ENCODE data around the gene BAHCC1.
"Not testable (repeated sequence)": the region's sequence is repeated elsewhere in the genome, so short reads cannot be mapped to it uniquely, and the experiment has no call there.

The BAHCC1 gene

DNA sequence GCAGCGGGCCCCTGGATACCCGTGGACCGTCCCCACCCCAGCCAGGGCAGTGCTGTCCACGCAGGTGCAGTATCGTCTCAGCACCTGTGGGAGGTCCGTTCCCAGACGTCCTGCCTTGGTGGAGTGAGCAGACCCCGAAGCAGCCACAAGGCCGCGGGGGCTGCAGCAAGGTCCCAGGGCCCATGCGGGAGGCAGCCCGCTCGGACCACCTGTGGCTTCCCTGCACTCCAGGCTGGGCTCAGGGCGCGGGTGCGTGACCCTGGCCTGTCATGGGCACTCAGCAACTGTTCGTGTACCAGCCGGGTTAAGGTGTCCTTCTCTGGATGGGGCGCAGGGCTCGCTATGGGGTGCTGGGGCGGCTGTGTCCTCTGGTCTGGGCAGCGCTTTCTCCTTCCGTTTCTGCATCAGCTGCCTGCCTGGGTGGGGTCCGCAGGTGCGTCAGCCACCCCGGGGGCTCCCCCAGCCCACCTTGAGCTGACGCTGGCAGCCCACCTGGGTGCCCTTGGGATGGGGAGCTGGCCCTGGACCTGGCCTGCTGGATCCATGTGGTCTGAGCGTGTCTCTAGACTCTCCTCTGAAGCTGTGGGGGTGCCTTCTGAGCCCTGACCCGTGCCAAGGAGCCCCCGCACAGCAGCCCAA, 18.4 kb downstream of the BAHCC1 start:
- DNase-seq (ENCODE audit: low read depth, low spot score): no peak

DNA sequence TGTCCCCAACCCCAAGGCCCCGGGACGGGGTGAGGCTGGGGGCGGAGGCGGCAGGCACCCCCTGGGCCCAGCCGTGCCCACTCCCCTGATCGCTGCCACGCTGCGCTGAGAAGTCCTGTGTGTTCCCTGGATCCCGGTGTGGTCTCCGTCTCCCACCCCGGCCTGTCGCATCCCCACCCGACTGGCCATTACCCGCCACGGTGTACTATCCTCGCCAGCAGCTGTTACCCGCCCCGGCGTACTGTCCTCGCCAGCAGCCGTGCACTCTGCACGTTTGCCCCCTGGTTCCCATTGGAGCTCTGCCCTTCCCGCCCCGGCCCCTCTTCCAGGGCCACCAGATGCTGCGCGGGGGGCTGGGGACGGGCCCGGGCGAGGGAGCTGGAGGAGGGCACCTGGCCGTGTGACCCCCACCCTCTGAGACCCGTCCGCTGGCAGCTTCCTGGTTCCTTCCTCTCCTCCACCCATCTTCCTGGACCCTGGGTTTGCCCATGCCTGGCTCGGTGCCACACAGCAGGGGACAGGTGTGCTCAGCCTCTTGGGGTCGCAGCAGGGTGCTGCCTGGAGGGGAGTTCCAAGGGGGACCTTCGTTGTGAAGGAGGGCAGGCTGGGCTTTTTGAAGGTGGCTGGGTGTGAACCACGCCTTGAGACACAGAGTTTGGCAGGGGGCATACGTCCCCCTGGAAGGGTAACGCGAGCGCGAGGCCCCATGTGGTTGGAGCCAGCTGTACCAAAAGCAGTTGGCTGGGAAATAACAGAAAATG, 19.7 kb downstream of the BAHCC1 start:
- DNase-seq (ENCODE audit: low read depth, low spot score): no peak

DNA sequence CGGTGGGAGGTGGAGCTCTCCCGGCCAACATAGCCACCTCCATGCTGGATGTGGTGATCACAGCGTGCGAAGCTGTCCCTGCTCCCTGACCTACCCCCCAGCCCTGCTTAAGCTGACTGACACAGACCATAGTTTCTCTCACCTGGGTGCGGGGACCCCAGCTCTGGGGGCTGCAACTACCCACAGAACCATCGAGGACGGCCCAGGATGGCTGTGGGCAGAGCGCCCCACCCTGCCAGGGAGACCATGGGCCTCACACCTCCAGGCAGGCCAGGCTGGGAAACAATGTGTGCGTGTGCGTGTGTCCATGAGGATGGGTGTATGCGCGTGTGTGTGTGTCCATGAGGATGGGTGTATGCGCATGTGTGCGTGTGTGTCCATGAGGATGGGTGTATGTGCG, 20.4 kb downstream of the BAHCC1 start:
- no peak for DNase-seq (ENCODE audit: low read depth, low spot score)

DNA sequence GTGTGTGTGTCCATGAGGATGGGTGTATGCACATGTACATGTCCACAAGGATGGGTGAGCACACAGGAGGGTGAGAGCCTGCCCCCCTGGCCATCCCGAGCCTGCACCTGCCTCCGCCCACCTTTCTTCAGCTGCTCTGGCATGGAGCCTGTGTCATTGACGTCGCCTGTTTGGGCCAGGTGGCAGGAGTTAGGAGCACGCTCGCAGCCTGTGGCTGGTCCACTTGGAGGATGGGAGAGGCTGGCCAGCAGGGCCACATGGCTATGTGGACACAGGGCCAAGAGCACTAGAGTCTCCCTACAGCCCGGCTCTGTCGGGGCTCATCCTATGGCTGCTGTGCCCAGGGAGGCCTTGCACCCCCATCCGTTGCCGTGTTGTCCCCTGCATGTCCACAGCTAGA, 21.4 kb downstream of the BAHCC1 start:
- no peak for DNase-seq (ENCODE audit: low read depth, low spot score)

DNA sequence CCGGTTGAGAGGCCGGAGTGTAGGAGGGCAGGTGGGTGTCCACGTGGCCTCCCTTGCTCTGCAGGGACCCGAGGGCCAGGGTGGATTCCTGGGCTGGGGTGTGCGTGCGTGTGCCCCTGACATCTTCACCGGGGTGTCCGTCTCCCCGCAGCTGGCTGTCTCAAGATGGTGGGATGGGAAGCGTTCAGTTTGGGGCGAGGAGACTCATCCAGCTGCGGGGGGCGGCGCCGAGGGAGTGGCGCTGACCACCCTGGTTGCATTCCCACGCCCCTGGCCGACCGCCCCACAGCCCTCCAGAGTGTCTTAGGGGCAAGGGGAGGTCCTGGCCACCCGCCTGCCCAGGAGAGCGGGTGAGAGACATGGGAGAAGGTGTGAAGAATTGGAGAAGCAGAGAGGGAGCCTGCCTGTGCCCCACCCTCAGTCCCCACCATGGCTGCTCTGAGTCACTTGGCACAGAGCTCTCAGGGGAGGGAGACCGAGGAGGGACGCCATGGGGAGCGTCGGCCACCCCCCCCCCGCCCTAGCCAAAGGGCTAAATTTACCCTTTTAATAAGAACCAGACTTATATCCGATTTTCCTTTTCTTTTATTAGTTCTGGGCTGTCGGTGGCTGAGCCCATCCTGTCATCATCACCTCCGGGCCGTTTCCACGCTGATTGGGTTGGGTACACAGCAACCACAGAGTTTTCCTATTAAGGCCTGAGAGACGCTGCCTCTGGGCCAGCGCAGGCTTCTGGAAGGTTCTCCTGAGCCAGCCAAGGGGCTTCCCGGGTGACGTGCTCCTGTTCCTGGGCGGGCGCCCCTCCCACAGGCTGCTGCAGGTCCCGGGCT, 22.0 kb downstream of the BAHCC1 start:
- DNase-seq (ENCODE audit: low read depth, low spot score): no peak

DNA sequence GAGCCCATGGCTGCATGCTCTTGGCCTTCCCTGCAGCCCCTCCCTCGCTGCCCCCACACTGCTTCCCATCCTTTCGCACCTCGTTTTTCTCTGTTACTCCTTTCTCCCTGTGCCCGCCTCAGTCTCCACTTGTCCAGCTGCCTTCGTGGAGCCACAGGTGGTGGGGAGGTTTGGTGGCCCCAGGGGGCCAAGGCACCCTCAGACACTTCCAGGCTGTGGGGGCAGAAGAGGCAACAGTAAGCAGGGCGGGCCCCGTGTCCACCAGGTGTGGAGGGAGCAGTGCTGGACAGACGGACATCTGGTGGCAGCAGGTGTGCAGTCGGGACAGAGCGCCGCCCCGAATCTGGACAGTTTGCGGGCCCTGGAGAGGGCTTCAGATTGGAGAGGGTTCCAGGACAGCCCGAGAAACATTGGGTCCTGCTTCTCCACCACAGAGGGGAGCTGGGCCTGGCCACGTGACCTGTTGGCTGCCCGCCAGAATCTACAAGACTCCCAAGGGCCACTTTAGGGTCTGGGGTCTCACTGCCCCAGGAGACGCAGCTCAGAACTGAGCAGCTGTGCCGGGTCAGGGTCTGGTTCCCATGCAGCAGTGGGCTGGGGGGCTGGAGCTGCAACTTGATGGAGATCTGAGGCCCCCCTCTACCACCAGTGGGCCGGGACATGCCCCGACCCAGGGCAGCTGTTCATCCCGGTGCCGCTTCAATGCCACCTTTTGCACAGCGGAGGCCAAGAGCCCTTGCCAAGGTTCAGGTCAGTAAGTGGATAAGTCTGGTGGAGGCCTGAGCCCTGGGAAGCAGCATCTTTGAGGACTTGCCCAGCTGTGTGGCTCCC, 22.8 kb downstream of the BAHCC1 start:
- DNase-seq (ENCODE audit: low read depth, low spot score): no peak

DNA sequence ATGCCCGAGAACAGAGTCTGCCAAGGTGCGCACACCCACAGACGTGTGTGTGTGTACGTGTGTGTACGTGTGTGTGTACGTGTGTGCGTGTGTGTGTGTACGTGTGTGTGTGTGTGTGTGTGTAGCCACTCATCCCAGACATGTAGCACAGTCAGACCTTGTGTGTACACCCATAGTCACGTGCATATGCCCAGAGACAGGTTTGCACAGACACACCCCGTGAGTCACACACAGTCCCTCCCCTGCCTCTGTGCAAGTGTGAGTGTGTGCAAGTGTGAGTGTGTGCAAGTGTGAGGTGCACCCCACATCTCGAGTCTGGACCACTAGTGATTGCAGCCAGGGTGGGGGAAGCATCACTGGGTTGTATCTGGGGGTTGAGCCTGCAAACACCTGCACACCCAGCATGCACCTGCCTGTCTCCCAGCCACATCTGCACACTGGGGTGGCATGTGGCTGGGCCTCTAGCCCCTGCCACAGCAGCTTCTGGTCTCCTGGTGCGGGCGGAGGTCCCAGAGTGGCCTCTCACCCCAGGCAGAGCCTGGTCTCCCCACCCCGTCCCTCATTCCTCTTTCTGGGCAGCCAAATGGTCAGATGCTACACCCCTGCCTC, 23.6 kb downstream of the BAHCC1 start:
- no peak for DNase-seq (ENCODE audit: low read depth, low spot score)

DNA sequence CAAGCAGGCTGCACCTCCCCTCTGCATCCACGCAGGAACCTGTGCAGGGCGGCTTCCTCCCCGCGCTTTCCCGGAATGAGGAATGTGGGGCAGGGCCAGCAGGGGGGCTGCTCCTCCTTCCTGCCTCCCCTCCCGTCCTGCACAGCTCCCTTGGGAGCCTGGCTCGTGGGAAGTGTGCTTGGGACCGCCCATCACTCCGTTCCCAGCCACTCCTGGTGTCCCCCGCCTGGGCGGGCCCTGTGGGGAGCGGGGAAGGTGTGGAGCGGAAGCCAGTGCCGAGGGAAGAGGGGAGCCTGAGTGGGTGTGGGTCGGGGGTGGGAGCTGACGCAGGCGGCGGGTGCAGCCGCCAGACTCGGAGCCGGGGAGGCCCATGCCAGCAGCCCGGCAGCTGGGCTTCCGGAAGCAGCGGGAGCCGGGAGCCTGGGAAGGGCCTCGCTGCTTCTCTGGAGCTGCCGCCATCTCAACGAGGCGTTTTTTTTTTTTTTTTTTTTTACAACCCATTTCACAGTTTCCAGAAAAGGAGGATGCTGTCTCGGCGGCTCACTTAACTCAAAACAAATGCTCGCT, 24.1 kb downstream of the BAHCC1 start:
- peak; percentile 60 for DNase-seq (ENCODE audit: low read depth, low spot score)

DNA sequence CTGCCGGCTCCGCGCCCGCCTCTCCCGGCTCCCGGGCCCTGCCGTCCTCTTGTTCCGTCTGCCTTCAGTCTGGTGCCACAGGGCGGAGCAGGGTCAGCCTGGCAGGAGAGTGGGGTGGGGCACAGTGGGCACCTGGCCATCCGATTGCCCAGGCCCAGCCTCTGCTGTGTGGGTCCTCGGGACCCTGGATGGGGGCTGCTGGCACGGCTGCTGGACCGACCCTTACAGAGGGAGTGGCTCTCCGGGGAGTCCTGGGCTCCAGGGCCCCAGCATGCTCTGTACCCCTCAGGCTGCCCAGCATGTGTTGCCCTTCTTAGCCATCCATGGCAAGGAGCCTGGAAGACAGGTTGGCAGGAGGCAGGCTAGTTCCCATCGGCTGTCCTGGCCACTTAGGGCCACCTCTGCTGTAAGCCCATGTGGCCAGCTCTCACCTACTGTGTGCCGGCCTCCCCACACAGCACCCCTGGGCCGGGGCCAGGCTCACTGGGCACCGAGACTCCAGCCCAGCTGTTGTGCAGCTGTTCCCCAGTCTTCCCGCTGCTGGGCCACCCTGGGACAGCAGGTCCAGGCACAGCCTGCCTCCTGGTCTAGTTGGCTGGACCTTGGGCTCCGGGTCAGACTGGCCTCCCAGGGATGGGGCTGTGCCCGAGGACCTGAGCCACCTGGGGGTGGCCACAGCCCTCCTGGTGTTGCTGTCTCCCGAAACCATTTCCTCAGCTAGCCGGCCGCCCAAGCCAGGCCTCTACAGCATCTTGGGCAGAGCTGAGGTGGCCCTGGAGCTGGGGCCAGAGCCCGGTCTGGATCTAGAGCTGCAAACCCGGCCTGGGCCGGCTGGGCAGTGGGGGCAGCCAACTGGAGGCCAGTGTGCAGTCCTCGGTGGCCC, 24.9 kb downstream of the BAHCC1 start:
- no peak for DNase-seq (ENCODE audit: low read depth, low spot score)

DNA sequence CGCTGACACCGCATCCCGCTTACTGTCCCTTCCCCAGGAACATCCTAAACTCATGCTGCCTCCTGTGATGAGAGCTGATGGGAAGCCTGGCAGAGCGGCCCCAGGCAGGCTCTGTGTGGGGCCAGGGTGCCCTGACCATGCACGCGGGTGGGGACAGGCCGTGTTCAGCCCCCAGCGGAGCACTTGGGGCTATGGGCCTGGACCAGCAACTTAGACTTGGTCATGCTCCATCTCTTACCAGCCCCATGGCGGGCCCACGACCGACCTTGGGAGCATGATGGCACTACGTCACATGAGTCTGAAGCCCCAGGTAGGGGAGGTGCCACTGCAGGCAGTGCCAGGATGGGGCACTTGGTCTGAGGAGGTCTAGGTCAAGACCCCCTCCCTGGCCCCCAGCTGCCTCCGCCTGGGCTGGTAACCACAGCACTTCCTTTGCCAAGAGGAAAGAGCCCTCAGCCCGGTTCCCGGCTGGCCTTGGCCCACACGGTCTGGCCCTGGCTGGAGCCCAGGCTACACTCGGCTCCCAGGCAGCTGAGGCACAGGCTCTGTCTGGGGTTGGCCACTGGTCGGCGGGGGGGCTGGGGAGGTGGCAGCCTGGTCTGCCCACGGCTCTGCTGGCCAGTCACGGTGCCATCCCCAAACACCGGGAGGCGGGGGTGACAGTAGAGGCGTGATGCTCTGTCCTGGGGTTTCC, 25.7 kb downstream of the BAHCC1 start:
- DNase-seq (ENCODE audit: low read depth, low spot score): no peak

DNA sequence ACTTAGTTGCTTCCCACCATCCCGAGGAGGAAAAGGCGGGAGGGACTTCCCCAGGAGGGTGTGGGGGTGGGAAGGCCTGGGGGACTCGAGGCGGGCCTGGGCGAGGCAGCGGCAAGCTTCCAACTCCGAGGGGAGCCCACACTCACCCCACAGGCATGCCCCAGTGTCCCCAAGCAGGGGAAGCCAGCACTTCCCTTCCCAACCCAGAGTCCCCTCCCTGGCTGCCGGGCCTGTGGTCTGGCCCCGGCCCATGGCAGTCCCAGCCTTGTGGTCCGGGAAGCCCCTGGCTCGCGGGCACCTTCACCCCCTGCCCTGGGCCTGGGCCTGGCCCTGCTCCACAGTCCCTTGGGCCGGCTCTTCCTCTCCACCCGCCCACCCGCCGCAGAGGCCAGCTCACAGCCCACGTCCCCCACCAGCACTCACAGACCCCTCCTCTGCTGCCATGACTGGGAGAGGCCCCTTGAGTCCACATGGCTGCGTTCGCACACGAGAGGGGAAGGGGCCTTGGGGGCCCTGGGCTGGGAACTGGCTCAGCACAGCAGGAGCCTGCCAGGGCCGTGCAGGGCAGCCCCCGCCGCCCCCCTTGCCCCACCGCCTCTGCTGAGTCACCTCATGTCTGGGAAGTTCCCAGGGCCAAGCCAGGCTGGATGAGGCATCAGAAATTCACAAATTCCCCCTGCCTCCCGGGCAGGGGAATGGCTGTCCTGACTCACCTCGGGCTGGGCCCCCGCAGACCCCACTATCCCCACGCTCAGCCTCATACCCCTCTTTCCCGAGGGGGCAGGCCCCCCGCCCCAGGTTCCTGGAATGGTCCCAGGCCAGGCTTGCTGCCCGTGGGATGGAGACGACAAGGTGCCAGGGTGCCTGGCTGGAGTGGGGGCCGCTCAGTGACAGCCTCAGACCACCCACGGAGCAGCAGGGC, 27.8 kb downstream of the BAHCC1 start:
- DNase-seq (ENCODE audit: low read depth, low spot score): peak; percentile 72

DNA sequence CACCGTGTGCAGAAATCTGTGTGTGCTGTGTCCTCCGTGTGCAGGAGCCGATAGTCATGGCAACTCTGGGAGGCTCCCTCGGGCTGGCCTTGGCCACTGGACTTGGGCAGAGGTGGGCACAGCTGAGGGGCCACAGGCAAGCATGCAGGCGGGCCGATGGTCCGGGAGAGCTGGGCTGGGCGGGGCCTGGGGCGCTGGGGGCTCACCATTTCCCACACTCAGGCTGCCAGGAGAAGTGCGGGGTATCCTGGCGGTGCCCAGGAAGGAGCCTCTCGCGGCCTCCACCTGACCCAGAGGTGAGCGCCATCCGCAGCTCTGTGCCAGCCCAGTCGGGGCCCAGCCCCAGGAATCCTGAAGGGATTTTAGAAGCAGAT, 28.4 kb downstream of the BAHCC1 start:
- no peak for DNase-seq (ENCODE audit: low read depth, low spot score)

DNA sequence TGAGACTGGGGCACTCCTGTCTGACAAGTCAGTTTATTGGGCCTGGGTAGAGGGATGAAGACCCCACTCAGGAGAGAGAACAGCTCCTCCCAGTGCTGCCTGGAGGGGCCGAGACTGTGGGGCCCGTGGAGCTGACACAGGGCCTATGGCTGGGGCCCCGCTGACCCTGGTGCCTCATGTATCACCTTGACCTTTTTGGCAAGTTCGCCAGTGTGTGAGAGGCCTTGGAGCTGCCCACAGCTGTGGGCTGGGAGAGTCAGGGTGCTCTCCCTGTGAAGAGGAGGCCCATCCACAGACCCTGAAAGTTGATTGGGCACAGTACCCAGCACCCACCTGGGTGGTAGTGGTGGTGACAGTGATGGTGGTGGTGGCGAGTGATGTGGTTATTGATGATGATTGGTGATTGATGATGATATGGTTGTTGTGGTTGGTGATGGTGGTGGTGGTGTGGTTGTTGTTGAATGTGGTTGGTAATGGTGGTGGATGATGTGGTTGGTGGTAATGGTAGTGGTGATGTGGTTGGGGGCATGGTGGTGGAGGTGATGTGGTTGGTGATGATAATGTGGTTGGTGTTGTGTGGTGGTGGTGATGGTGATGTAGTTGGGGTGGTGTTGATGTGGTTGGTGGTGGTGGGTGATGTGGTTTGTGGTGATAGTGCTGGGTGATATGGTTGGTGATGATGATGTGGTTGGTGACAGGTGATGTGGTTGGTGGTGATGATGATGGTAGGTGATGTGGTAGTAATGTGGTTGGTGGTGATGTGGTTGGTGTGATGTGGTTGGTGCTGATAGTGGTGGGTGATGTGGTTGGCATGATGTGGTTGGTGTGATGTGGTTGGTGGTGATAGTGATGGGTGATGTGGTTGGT, 29.1 kb downstream of the BAHCC1 start:
- DNase-seq (ENCODE audit: low read depth, low spot score): no peak

DNA sequence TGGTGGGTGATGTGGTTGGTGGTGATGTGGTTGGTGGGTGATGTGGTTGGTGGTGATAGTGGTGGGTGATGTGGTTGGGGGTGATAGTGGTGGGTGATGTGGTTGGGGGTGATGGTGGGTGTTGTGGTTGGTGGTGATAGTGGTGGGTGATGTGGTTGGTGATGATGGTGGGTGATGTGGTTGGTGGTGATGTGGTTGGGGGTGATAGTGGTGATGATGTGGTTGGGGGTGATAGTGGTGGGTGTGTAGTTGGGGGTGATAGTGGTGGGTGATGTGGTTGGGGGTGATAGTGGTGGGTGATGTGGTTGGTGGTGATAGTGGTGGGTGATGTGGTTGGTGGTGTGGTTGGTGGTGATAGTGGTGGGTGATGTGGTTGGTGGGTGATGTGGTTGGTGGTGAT, 29.8 kb downstream of the BAHCC1 start:
- DNase-seq (ENCODE audit: low read depth, low spot score): not testable (repeated sequence)

DNA sequence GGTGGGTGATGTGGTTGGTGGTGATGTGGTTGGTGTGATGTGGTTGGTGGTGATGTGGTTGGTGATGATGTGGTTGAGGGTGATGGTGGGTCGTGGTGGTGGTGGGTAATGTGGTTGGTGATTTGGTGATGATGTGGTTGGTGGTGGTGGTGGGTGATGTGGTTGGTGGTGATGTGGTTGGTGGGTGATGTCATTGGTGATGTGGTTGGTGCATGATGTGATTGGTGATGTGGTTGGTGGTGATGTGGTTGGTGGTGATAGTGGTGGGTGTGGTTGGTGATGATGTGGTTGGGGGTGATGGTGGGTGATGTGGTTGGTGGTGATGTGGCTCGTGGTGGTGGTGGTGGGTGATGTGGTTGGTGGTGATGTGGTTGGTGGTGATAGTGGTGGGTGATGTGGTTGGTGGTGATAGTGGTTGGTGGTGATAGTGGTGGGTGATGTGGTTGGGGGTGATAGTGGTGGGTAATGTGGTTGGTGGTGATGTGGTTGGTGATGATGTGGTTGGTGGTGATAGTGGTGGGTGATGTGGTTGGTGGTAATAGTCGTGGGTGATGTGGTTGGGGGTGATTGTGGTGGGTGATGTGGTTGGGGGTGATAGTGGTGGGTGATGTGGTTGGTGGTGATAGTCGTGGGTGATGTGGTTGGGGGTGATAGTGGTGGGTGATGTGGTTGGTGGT, 30.6 kb downstream of the BAHCC1 start:
- DNase-seq (ENCODE audit: low read depth, low spot score): not testable (repeated sequence)

DNA sequence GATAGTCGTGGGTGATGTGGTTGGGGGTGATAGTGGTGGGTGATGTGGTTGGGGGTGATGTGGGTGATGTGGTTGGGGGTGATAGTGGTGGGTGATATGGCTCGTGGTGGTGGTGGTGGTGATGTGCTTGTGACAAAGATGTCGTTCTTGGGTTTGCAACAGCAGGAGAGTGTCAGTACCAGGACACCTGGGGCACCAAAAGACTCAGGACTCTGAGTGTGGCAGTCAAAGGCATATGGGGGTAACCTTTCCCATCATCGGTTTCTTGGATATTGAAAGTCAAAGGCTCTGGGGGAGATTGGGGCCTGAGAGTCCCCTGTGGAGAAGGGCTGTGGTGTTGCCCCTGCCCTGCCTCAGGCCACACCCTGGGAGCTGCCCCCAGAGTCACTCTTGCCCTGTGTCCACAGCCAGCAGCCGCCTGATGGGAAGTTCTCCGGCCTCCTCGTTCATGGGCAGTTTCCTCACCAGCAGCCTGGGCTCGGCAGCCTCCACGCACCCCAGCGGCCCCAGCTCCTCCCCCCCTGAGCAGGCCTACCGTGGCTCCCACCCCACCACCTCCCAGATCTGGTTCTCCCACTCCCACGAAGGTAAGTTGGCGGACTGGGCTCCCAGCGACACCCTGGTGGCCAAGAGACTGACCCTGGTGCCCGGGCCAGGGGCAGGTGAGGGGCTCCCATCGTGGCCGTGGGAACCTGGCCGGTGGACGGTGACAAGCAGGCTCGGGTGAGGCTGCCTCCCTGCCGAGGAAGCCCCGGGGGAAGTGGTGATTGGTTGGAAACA, 31.3 kb downstream of the BAHCC1 start:
- no peak for DNase-seq (ENCODE audit: low read depth, low spot score)

All from ELF-1 (cell line).